ENCODE measurements around the gene NR2F1-AS1. TPM values are rescaled to one million over a fixed set of nuclear protein-coding genes. Genes with fewer than 3 reads are reported as not detected.
"Not testable (repeated sequence)": the region's sequence is repeated elsewhere in the genome, so short reads cannot be mapped to it uniquely, and the experiment has no call there.

Gene NR2F1-AS1
- total and polyA plus RNA-seq, 4 experiments from 2014 or later = not detected

- no peaks in the 10 kb centered on the region for H3K4me1 Mint-ChIP-seq
- H3K36me3 Mint-ChIP-seq = no peaks in the 10 kb centered on the region
- DNase-seq = no peak
- H3K27me3 ChIP-seq (ENCODE audit: insufficient read depth, low read length) = no peaks in the 10 kb centered on the region
- H3K36me3 ChIP-seq (ENCODE audit: insufficient read depth, low read length) = no peaks in the 10 kb centered on the region
- no peak overlapping the region for H3K4me3 ChIP-seq (ENCODE audit: low read length in 2 of 2)
- no peak overlapping the region for H3K27ac Mint-ChIP-seq
- no peaks in the 10 kb centered on the region for H3K4me1 ChIP-seq (ENCODE audit: insufficient read depth, low read length)
- H3K27ac ChIP-seq (ENCODE audit: low read depth, low read length) = no peak overlapping the region
- peaks cover 1 to 3% of the 10 kb centered on the region in 2 donors for H3K27me3 Mint-ChIP-seq
- POLR2A ChIA-PET (ENCODE audit: partially characterized antibody) = no interaction called here
- CTCF ChIA-PET (ENCODE audit: partially characterized antibody) = no interaction called here
- no peak overlapping the region for H3K4me3 Mint-ChIP-seq
- H3K9me3 Mint-ChIP-seq = peaks cover 0 to 4% (median 2%) of the 10 kb centered on the region in 8 donors
- H3K9me3 ChIP-seq (ENCODE audit: control insufficient read depth in 1 of 2, low read length in 2 of 2) = no peaks in the 10 kb centered on the region
- intact Hi-C loops (cut with micrococcal nuclease) = no loop called here
Measured at GRCh38 chr5:93395971-93396379, 185.0 kb downstream of the NR2F1-AS1 start.

GRCh38 chr5:93395010-93395409, 186.0 kb downstream of the NR2F1-AS1 start:
- no peak for DNase-seq
- Mint-ChIP-seq H3K4me1 (no peaks in the 10 kb centered on the region), H3K27me3 (peaks cover 1 to 3% of the 10 kb centered on the region in 2 donors), H3K9me3 (peaks cover 0 to 4% (median 3%) of the 10 kb centered on the region in 8 donors), H3K36me3 (no peaks in the 10 kb centered on the region), H3K4me3 (no peak overlapping the region), H3K27ac (no peak overlapping the region)
- H3K27ac ChIP-seq (ENCODE audit: low read depth, low read length) = no peak overlapping the region
- CTCF ChIA-PET (ENCODE audit: partially characterized antibody) = no interaction called here
- H3K4me1 ChIP-seq (ENCODE audit: insufficient read depth, low read length) = no peaks in the 10 kb centered on the region
- H3K36me3 ChIP-seq (ENCODE audit: insufficient read depth, low read length) = no peaks in the 10 kb centered on the region
- no peaks in the 10 kb centered on the region for H3K27me3 ChIP-seq (ENCODE audit: insufficient read depth, low read length)
- intact Hi-C loops (cut with micrococcal nuclease) = no loop called here
- POLR2A ChIA-PET (ENCODE audit: partially characterized antibody) = no interaction called here
- no peaks in the 10 kb centered on the region for H3K9me3 ChIP-seq (ENCODE audit: control insufficient read depth in 1 of 2, low read length in 2 of 2)
- H3K4me3 ChIP-seq (ENCODE audit: low read length in 2 of 2) = no peak overlapping the region

- Mint-ChIP-seq H3K36me3 (no peaks in the 10 kb centered on the region), H3K9me3 (peaks cover 0 to 4% (median 3%) of the 10 kb centered on the region in 8 donors), H3K4me1 (no peaks in the 10 kb centered on the region), H3K4me3 (no peak overlapping the region), H3K27ac (no peak overlapping the region), H3K27me3 (peaks cover 1 to 3% of the 10 kb centered on the region in 2 donors)
- Histone ChIP-seq H3K4me3 (ENCODE audit: low read length in 2 of 2) (no peak overlapping the region), H3K4me1 (ENCODE audit: insufficient read depth, low read length) (no peaks in the 10 kb centered on the region), H3K9me3 (ENCODE audit: control insufficient read depth in 1 of 2, low read length in 2 of 2) (no peaks in the 10 kb centered on the region), H3K27me3 (ENCODE audit: insufficient read depth, low read length) (no peaks in the 10 kb centered on the region), H3K36me3 (ENCODE audit: insufficient read depth, low read length) (no peaks in the 10 kb centered on the region), H3K27ac (ENCODE audit: low read depth, low read length) (no peak overlapping the region)
- ChIA-PET CTCF (ENCODE audit: partially characterized antibody) (no interaction called here), POLR2A (ENCODE audit: partially characterized antibody) (no interaction called here)
- no peak for DNase-seq
- intact Hi-C loops (cut with micrococcal nuclease) = no loop called here
Measured at GRCh38 chr5:93394301-93394700, 186.7 kb downstream of the NR2F1-AS1 start.

- CTCF ChIA-PET (ENCODE audit: partially characterized antibody); H3K4me3 ChIP-seq (ENCODE audit: low read length in 2 of 2); H3K27me3 Mint-ChIP-seq; H3K27me3 ChIP-seq (ENCODE audit: insufficient read depth, low read length); H3K9me3 Mint-ChIP-seq; DNase-seq; H3K4me3 Mint-ChIP-seq; H3K4me1 ChIP-seq (ENCODE audit: insufficient read depth, low read length); H3K9me3 ChIP-seq (ENCODE audit: control insufficient read depth in 1 of 2, low read length in 2 of 2); H3K4me1 Mint-ChIP-seq; POLR2A ChIA-PET (ENCODE audit: partially characterized antibody); H3K27ac Mint-ChIP-seq; H3K36me3 Mint-ChIP-seq; H3K36me3 ChIP-seq (ENCODE audit: insufficient read depth, low read length); H3K27ac ChIP-seq (ENCODE audit: low read depth, low read length); intact Hi-C loops (cut with micrococcal nuclease): not testable (repeated sequence)
Measured at GRCh38 chr5:93391169-93391568, 189.8 kb downstream of the NR2F1-AS1 start.

- peaks cover 0 to 5% (median 0%) of the 10 kb centered on the region in 8 donors for H3K9me3 Mint-ChIP-seq
- no peaks in the 10 kb centered on the region for H3K27me3 Mint-ChIP-seq
- intact Hi-C loops (cut with micrococcal nuclease) = no loop called here
- no peaks in the 10 kb centered on the region for H3K27me3 ChIP-seq (ENCODE audit: insufficient read depth, low read length)
- H3K36me3 Mint-ChIP-seq = no peaks in the 10 kb centered on the region
- no peak overlapping the region for H3K27ac ChIP-seq (ENCODE audit: low read depth, low read length)
- no peak overlapping the region for H3K4me3 Mint-ChIP-seq
- POLR2A ChIA-PET (ENCODE audit: partially characterized antibody) = no interaction called here
- no peak for DNase-seq
- H3K4me1 ChIP-seq (ENCODE audit: insufficient read depth, low read length) = no peaks in the 10 kb centered on the region
- H3K9me3 ChIP-seq (ENCODE audit: control insufficient read depth in 1 of 2, low read length in 2 of 2) = no peaks in the 10 kb centered on the region
- CTCF ChIA-PET (ENCODE audit: partially characterized antibody) = no interaction called here
- no peaks in the 10 kb centered on the region for H3K4me1 Mint-ChIP-seq
- no peak overlapping the region for H3K27ac Mint-ChIP-seq
- H3K4me3 ChIP-seq (ENCODE audit: low read length in 2 of 2) = no peak overlapping the region
- H3K36me3 ChIP-seq (ENCODE audit: insufficient read depth, low read length) = no peaks in the 10 kb centered on the region
Measured at GRCh38 chr5:93385655-93386054, 195.4 kb downstream of the NR2F1-AS1 start.

GRCh38 chr5:93384995-93385394, 196.0 kb downstream of the NR2F1-AS1 start:
- CTCF ChIA-PET (ENCODE audit: partially characterized antibody) = no interaction called here
- no peaks in the 10 kb centered on the region for H3K4me1 Mint-ChIP-seq
- H3K4me1 ChIP-seq (ENCODE audit: insufficient read depth, low read length) = no peaks in the 10 kb centered on the region
- POLR2A ChIA-PET (ENCODE audit: partially characterized antibody) = no interaction called here
- H3K27ac ChIP-seq (ENCODE audit: low read depth, low read length) = no peak overlapping the region
- intact Hi-C loops (cut with micrococcal nuclease) = no loop called here
- H3K36me3 ChIP-seq (ENCODE audit: insufficient read depth, low read length) = no peaks in the 10 kb centered on the region
- H3K27me3 Mint-ChIP-seq = no peaks in the 10 kb centered on the region
- no peak overlapping the region for H3K4me3 ChIP-seq (ENCODE audit: low read length in 2 of 2)
- peaks cover 0 to 2% (median 0%) of the 10 kb centered on the region in 8 donors for H3K9me3 Mint-ChIP-seq
- no peak for DNase-seq
- H3K27me3 ChIP-seq (ENCODE audit: insufficient read depth, low read length) = no peaks in the 10 kb centered on the region
- H3K4me3 Mint-ChIP-seq = no peak overlapping the region
- no peaks in the 10 kb centered on the region for H3K36me3 Mint-ChIP-seq
- no peak overlapping the region for H3K27ac Mint-ChIP-seq
- H3K9me3 ChIP-seq (ENCODE audit: control insufficient read depth in 1 of 2, low read length in 2 of 2) = no peaks in the 10 kb centered on the region

GRCh38 chr5:93384026-93384425, 197.0 kb downstream of the NR2F1-AS1 start:
- Histone ChIP-seq H3K27me3 (ENCODE audit: insufficient read depth, low read length) (no peaks in the 10 kb centered on the region), H3K27ac (ENCODE audit: low read depth, low read length) (no peak overlapping the region), H3K36me3 (ENCODE audit: insufficient read depth, low read length) (no peaks in the 10 kb centered on the region), H3K9me3 (ENCODE audit: control insufficient read depth in 1 of 2, low read length in 2 of 2) (no peaks in the 10 kb centered on the region), H3K4me1 (ENCODE audit: insufficient read depth, low read length) (no peaks in the 10 kb centered on the region), H3K4me3 (ENCODE audit: low read length in 2 of 2) (no peak overlapping the region)
- H3K27ac Mint-ChIP-seq = no peak overlapping the region
- CTCF ChIA-PET (ENCODE audit: partially characterized antibody) = no interaction called here
- no peaks in the 10 kb centered on the region for H3K4me1 Mint-ChIP-seq
- no peaks in the 10 kb centered on the region for H3K27me3 Mint-ChIP-seq
- H3K36me3 Mint-ChIP-seq = no peaks in the 10 kb centered on the region
- POLR2A ChIA-PET (ENCODE audit: partially characterized antibody) = no interaction called here
- H3K4me3 Mint-ChIP-seq = no peak overlapping the region
- no peaks in the 10 kb centered on the region for H3K9me3 Mint-ChIP-seq
- intact Hi-C loops (cut with micrococcal nuclease) = no loop called here
- DNase-seq = no peak

GRCh38 chr5:93382188-93382825, 198.7 kb downstream of the NR2F1-AS1 start:
- H3K27me3 Mint-ChIP-seq = no peaks in the 10 kb centered on the region
- no peaks in the 10 kb centered on the region for H3K36me3 Mint-ChIP-seq
- H3K9me3 ChIP-seq (ENCODE audit: control insufficient read depth in 1 of 2, low read length in 2 of 2) = no peaks in the 10 kb centered on the region

More at GRCh38 chr5:93382188-93382825, 198.7 kb downstream of the NR2F1-AS1 start:
- CTCF ChIA-PET (ENCODE audit: partially characterized antibody) = no interaction called here
- intact Hi-C loops (cut with micrococcal nuclease) = no loop called here
- Mint-ChIP-seq H3K4me1 (no peaks in the 10 kb centered on the region), H3K4me3 (no peak overlapping the region), H3K27ac (no peak overlapping the region), H3K9me3 (no peaks in the 10 kb centered on the region)
- H3K36me3 ChIP-seq (ENCODE audit: insufficient read depth, low read length) = no peaks in the 10 kb centered on the region
- H3K4me3 ChIP-seq (ENCODE audit: low read length in 2 of 2) = no peak overlapping the region
- H3K4me1 ChIP-seq (ENCODE audit: insufficient read depth, low read length) = no peaks in the 10 kb centered on the region
- H3K27ac ChIP-seq (ENCODE audit: low read depth, low read length) = no peak overlapping the region
- POLR2A ChIA-PET (ENCODE audit: partially characterized antibody) = no interaction called here
- no peaks in the 10 kb centered on the region for H3K27me3 ChIP-seq (ENCODE audit: insufficient read depth, low read length)
- DNase-seq = no peak

Measured in CD4-positive, alpha-beta memory T cell (primary cell).